ENCODE measurements around the gene ATG14. TPM values are rescaled to one million over a fixed set of nuclear protein-coding genes. Genes with fewer than 3 reads are reported as not detected.

Gene ATG14
- total and polyA plus RNA-seq, 2 of the 13 experiments (the other 11 are each of a cell fraction or from before 2014, with no cell fraction given): 7.2 to 9.1 TPM

DNA sequence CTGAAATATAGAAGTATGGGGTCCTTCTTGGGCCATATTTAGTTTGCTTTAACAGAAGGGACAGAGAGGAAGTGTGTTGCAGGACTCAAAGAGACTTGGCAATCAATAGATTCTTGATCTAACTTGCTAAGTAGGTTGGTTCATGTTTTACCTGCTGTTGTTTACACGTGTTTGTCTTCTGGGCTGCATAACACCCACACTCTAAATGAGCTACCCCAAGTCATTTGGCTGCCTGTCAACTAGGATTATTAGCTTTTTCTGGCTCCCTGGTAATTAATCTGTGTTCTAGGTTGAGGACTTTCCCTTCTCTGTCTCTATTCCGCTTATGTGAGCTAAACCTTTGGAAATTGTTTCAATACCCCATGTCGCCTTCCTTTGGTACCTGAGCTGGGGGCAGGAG, 38.9 kb upstream of the ATG14 start (continued):
- TF ChIP-seq, protein P1, sequence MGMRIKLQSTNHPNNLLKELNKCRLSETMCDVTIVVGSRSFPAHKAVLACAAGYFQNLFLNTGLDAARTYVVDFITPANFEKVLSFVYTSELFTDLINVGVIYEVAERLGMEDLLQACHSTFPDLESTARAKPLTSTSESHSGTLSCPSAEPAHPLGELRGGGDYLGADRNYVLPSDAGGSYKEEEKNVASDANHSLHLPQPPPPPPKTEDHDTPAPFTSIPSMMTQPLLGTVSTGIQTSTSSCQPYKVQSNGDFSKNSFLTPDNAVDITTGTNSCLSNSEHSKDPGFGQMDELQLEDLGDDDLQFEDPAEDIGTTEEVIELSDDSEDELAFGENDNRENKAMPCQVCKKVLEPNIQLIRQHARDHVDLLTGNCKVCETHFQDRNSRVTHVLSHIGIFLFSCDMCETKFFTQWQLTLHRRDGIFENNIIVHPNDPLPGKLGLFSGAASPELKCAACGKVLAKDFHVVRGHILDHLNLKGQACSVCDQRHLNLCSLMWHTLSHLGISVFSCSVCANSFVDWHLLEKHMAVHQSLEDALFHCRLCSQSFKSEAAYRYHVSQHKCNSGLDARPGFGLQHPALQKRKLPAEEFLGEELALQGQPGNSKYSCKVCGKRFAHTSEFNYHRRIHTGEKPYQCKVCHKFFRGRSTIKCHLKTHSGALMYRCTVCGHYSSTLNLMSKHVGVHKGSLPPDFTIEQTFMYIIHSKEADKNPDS (CRISPR knock-in tag; IDR thresholded peaks at IDR 0.05): no peak
- TF ChIP-seq MAFF (IDR thresholded peaks at IDR 0.05; ENCODE audit: low read depth, low read length): no peak
- TF ChIP-seq, protein P2, sequence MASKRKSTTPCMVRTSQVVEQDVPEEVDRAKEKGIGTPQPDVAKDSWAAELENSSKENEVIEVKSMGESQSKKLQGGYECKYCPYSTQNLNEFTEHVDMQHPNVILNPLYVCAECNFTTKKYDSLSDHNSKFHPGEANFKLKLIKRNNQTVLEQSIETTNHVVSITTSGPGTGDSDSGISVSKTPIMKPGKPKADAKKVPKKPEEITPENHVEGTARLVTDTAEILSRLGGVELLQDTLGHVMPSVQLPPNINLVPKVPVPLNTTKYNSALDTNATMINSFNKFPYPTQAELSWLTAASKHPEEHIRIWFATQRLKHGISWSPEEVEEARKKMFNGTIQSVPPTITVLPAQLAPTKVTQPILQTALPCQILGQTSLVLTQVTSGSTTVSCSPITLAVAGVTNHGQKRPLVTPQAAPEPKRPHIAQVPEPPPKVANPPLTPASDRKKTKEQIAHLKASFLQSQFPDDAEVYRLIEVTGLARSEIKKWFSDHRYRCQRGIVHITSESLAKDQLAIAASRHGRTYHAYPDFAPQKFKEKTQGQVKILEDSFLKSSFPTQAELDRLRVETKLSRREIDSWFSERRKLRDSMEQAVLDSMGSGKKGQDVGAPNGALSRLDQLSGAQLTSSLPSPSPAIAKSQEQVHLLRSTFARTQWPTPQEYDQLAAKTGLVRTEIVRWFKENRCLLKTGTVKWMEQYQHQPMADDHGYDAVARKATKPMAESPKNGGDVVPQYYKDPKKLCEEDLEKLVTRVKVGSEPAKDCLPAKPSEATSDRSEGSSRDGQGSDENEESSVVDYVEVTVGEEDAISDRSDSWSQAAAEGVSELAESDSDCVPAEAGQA (IDR thresholded peaks at IDR 0.05; ENCODE audit: low read depth): no peak
- TF ChIP-seq, protein P2 (CRISPR knock-in tag; IDR thresholded peaks at IDR 0.05; ENCODE audit: borderline replicate concordance): no peak

GRCh38 chr14:55450124-55450523, 38.5 kb upstream of the ATG14 start:
- Histone ChIP-seq H3K4me2 (ENCODE audit: low read depth, low read length) (no peak overlapping the region), H3K4me1 (ENCODE audit: insufficient read depth, low read length) (peaks cover 18% of the 10 kb centered on the region; the same call in 1 of the 2 replicates), H3K79me2 (ENCODE audit: insufficient read depth, low read length) (no peaks in the 10 kb centered on the region), H3K9me3 (ENCODE audit: low read length) (no peaks in the 10 kb centered on the region), H3K4me3 (replicated peaks in 1 of 3; ENCODE audit: insufficient read depth in 1 of 3, low read depth in 2 of 3, low read length in 3 of 3) (no peak overlapping the region), H4K20me1 (ENCODE audit: insufficient read depth, low read length) (no peaks in the 10 kb centered on the region), H2AFZ (ENCODE audit: low read length) (no peak overlapping the region), H3K9ac (ENCODE audit: insufficient read depth, low read depth, low read length) (no peak overlapping the region), H3K36me3 (replicated peaks in 1 of 2; ENCODE audit: control insufficient read depth in 1 of 2, insufficient read depth in 2 of 2, low read length in 2 of 2) (no peaks in the 10 kb centered on the region), H3K27me3 (ENCODE audit: control insufficient read depth in 1 of 2, insufficient read depth in 2 of 2, low read length in 2 of 2) (peaks cover 0 to 4% of the 10 kb centered on the region in 2 experiments; a peak in 1 of 5 replicates), H3K27ac (ENCODE audit: extremely low read length, insufficient read depth, low read length) (no peak overlapping the region)
- WGBS (ENCODE audit: low lambda C conversion rate): 10% methylated on average over 2 of the region's 2 CpGs
- FAIRE-seq: no peak
- BruUV-seq (replicated peaks): no TSS peak
- intact Hi-C loops (cut with micrococcal nuclease; ENCODE audit: unreplicated experiment) (no loop called here), in situ Hi-C loops (cut with HindIII; ENCODE audit: extremely low pct_ligation_motif_present, low pct_unique_long_range_greater_than_20kb) (no loop called here)
- ATAC-seq: no peak
- DNase-seq (ENCODE audit: low spot score): no peak
- CTCF ChIA-PET (ENCODE audit: low intra/inter-chr PET ratio, low total read pairs): no interaction called here
- POLR2A ChIA-PET: no interaction called here
- TF ChIP-seq SOX5 (CRISPR knock-in tag; IDR thresholded peaks at IDR 0.05; ENCODE audit: borderline replicate concordance) (no peak), ZNF878 (CRISPR knock-in tag; IDR thresholded peaks at IDR 0.05) (no peak), ZNF326 (CRISPR knock-in tag; IDR thresholded peaks at IDR 0.05; ENCODE audit: borderline replicate concordance) (no peak), ZNF337 (CRISPR knock-in tag; IDR thresholded peaks at IDR 0.05; ENCODE audit: borderline replicate concordance, low read depth) (no peak), CSRNP2 (CRISPR knock-in tag; conservative IDR thresholded peaks at IDR 0.05; ENCODE audit: low read depth) (no peak), GFI1 (CRISPR knock-in tag; IDR thresholded peaks at IDR 0.05; ENCODE audit: borderline replicate concordance) (no peak), TBX2 (CRISPR knock-in tag; IDR thresholded peaks at IDR 0.05; ENCODE audit: borderline replicate concordance) (no peak), ZBTB20 (CRISPR knock-in tag; IDR thresholded peaks at IDR 0.05; ENCODE audit: borderline replicate concordance, low read depth) (no peak), ZNF333 (CRISPR knock-in tag; IDR thresholded peaks at IDR 0.05; ENCODE audit: borderline replicate concordance) (no peak)

All from HepG2 (cell line).